ENCODE results near the gene AXL.

AXL gene

DNA sequence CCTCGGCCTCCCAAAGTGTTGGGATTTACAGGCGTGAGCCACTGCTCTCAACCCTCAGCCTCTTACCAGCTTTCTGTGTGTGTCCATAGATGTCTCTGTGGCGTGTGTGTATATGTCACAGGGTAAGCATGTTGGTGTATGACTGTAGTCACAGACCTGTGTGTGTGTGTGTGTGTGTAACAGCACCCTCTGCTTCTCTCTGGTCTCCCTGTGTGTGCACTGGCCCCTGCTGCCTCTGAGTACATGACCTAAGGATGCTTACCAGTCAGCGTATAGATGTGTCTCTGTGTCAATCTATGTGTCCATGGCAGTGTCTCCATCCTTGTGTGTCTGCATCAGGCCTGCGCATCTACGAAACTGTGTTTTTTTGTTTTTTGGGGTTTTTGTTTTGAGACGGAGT, 5.6 kb downstream of the AXL start:
- peak overlapping the region; percentile 95 for H3K27ac ChIP-seq (ENCODE audit: low read length, poor library complexity, severe bottlenecking)
- no peak overlapping the region for H2BK120ac ChIP-seq (ENCODE audit: low read depth, low read length)
- H2BK12ac ChIP-seq (ENCODE audit: low read length in 2 of 2): peak overlapping the region in 1 of 2 experiments; percentile 75
- H3K79me1 ChIP-seq (replicated peaks; ENCODE audit: low read length, poor library complexity, severe bottlenecking): peaks cover 3% of the 10 kb centered on the region
- no peak overlapping the region for H2BK15ac ChIP-seq (ENCODE audit: low read depth, poor library complexity, severe bottlenecking)
- H3K4me1 ChIP-seq (ENCODE audit: control insufficient read depth, insufficient read depth, low read depth, low read length): peaks cover 54% of the 10 kb centered on the region
- peak overlapping the region; percentile 30 for H4K91ac ChIP-seq (ENCODE audit: low read length)
- no peak overlapping the region for H4K8ac ChIP-seq (ENCODE audit: low read length)
- H2BK5ac ChIP-seq (ENCODE audit: low read depth, low read length, poor library complexity, severe bottlenecking): peak overlapping the region; percentile 33
- H2AK5ac ChIP-seq (ENCODE audit: low read length, severe bottlenecking): peak overlapping the region; percentile 58
- WGBS: 91% methylated on average over 6 of the region's 7 CpGs
- H2AFZ ChIP-seq (ENCODE audit: low read depth, low read length): no peak overlapping the region
- no peak overlapping the region for H3K23ac ChIP-seq (ENCODE audit: low read length in 2 of 2)
- peaks cover 51 to 56% of the 10 kb centered on the region in 2 experiments for H3K36me3 ChIP-seq (ENCODE audit: control insufficient read depth in 1 of 2, insufficient read depth in 2 of 2, low read depth in 1 of 2, low read length in 2 of 2)
- H3K27me3 ChIP-seq (ENCODE audit: control insufficient read depth in 1 of 2, insufficient read depth in 1 of 2, low read length in 2 of 2): no peaks in the 10 kb centered on the region
- peak overlapping the region in 1 of 2 experiments; percentile 67 for H3K18ac ChIP-seq (ENCODE audit: low read depth in 1 of 2, low read length in 2 of 2)
- peak overlapping the region; percentile 29 to 32 for H3K4ac ChIP-seq (ENCODE audit: low read depth in 1 of 2, low read length in 2 of 2)
- no peak overlapping the region for H3K4me2 ChIP-seq (ENCODE audit: low read length, poor library complexity, severe bottlenecking)
- no peaks in the 10 kb centered on the region for H3K9me3 ChIP-seq (ENCODE audit: control insufficient read depth, low read length)
- H3K9ac ChIP-seq (ENCODE audit: low read length): peak overlapping the region; percentile 83
- H3K4me3 ChIP-seq (ENCODE audit: insufficient read depth in 1 of 2, low read depth in 1 of 2, low read length in 2 of 2): peak overlapping the region in 1 of 2 experiments; percentile 69
- DNase-seq: peak; percentile 24
- H3K14ac ChIP-seq (ENCODE audit: low read length in 2 of 2): peak overlapping the region in 1 of 2 experiments; percentile 19

DNA sequence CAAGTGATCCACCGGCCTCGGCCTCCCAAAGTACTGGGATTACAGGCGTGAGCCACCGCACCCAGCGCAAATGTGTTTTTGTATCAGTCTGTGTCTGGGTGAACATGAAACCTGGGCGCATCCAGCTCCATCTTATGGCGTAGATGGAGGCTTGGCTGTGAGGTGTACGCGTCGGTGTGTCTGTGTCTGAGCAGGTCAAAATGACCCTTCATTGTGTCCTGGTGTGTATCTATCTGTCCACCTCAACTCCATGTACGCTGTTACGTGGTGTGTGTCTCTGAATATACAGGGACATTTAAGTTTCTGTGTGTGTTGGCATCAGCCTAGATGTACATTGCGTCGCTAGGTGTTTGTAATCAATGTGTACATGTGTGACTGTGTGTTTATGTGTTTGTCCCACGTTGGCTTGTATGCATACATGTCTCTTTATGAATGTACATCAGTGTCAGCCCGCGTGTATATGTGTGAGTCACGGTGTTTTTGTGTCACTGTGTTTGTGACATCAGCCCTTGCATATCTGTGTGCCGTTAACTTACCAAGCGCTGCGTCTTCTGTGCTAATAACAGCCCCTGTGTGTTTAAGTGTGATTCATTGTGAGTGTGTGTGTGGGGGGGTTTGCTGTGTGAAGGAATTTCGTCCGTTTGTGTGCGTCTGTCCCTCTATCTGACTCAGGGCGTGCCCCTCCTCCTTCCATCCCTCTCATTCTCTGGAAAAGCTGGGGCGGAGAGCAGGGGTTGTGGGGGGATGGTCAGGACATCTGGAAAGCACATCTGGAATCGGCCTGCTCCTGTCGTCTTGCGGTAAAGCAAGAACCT, 6.4 kb downstream of the AXL start:
- H3K4ac ChIP-seq (ENCODE audit: low read depth in 1 of 2, low read length in 2 of 2): peak overlapping the region; percentile 57 to 75

DNA sequence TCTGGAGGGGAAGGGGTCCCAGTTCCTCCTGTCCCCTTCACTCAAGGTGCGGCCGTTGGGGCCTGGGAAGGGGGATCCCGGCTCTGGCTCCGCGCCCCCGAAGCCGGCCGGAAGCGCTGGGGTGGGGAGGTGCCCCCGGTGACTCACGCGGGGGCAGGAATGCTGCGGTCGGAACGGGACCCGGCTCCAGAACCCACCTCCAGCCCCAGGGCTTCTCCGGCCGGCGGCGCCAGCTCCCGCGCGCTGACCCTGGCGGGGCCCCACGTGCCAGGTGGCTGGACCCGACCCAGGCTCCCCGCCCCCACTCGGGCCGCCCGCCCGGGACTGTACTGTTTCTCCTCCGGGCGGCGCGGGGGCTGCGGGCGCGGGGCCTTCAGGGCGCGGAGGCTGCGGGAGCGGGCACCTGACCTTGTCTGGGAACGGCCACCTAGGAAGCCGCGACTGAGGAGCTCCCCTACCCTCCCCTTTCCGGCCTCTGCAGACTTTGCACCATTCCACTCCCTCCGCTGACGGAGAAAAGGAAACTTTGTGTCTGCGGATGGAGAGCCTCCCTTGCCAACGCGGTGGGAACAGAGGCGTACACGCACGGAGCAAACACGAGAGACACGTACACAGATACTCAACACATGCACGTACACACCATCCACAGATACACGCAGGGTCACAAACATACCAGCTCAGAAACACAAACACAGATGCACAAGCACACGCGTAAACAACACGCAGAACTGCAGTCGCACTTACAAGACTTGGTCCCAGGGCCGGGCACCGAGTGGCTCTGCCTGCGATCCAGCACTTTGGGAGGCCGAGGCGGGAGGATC, 7.2 kb downstream of the AXL start:
- Histone ChIP-seq H2BK15ac (ENCODE audit: low read depth, poor library complexity, severe bottlenecking) (peak overlapping the region; percentile 55), H3K4me2 (ENCODE audit: low read length, poor library complexity, severe bottlenecking) (peak overlapping the region; percentile 52), H3K18ac (ENCODE audit: low read depth in 1 of 2, low read length in 2 of 2) (peak overlapping the region; percentile 72 to 96), H3K14ac (ENCODE audit: low read length in 2 of 2) (peak overlapping the region in 1 of 2 experiments; percentile 36), H2AFZ (ENCODE audit: low read depth, low read length) (no peak overlapping the region), H3K4me3 (ENCODE audit: insufficient read depth in 1 of 2, low read depth in 1 of 2, low read length in 2 of 2) (peak overlapping the region in 1 of 2 experiments; percentile 70), H3K36me3 (ENCODE audit: control insufficient read depth in 1 of 2, insufficient read depth in 2 of 2, low read depth in 1 of 2, low read length in 2 of 2) (peaks cover 52 to 60% of the 10 kb centered on the region in 2 experiments), H4K91ac (ENCODE audit: low read length) (peak overlapping the region; percentile 95), H3K9me3 (ENCODE audit: control insufficient read depth, low read length) (no peaks in the 10 kb centered on the region), H2BK12ac (ENCODE audit: low read length in 2 of 2) (peak overlapping the region; percentile 6 to 64), H2BK120ac (ENCODE audit: low read depth, low read length) (peak overlapping the region; percentile 86), H2AK5ac (ENCODE audit: low read length, severe bottlenecking) (peak overlapping the region; percentile 72), H2BK5ac (ENCODE audit: low read depth, low read length, poor library complexity, severe bottlenecking) (peak overlapping the region; percentile 86), H3K4me1 (ENCODE audit: control insufficient read depth, insufficient read depth, low read depth, low read length) (peaks cover 48% of the 10 kb centered on the region), H3K9ac (ENCODE audit: low read length) (peak overlapping the region; percentile 84), H4K8ac (ENCODE audit: low read length) (peak overlapping the region; percentile 96), H3K23ac (ENCODE audit: low read length in 2 of 2) (no peak overlapping the region), H3K27me3 (ENCODE audit: control insufficient read depth in 1 of 2, insufficient read depth in 1 of 2, low read length in 2 of 2) (no peaks in the 10 kb centered on the region), H3K27ac (ENCODE audit: low read length, poor library complexity, severe bottlenecking) (peak overlapping the region; percentile 95), H3K79me1 (replicated peaks; ENCODE audit: low read length, poor library complexity, severe bottlenecking) (peaks cover 7% of the 10 kb centered on the region), H3K4ac (ENCODE audit: low read depth in 1 of 2, low read length in 2 of 2) (peak overlapping the region; percentile 61 to 76)
- whole genome bisulfite sequencing: 7% methylated on average over 61 of the region's 67 CpGs
- DNase-seq: peak; percentile 89

More for the DNA sequence above, 6.4 kb downstream of the AXL start:
- peak overlapping the region; percentile 76 for H4K8ac ChIP-seq (ENCODE audit: low read length)
- H3K9ac ChIP-seq (ENCODE audit: low read length): peak overlapping the region; percentile 84
- peak overlapping the region; percentile 72 to 96 for H3K18ac ChIP-seq (ENCODE audit: low read depth in 1 of 2, low read length in 2 of 2)
- peaks cover 52 to 61% of the 10 kb centered on the region in 2 experiments for H3K36me3 ChIP-seq (ENCODE audit: control insufficient read depth in 1 of 2, insufficient read depth in 2 of 2, low read depth in 1 of 2, low read length in 2 of 2)
- peak overlapping the region in 1 of 2 experiments; percentile 36 for H3K14ac ChIP-seq (ENCODE audit: low read length in 2 of 2)
- peak overlapping the region in 1 of 2 experiments; percentile 70 for H3K4me3 ChIP-seq (ENCODE audit: insufficient read depth in 1 of 2, low read depth in 1 of 2, low read length in 2 of 2)
- H3K27me3 ChIP-seq (ENCODE audit: control insufficient read depth in 1 of 2, insufficient read depth in 1 of 2, low read length in 2 of 2): no peaks in the 10 kb centered on the region
- H3K23ac ChIP-seq (ENCODE audit: low read length in 2 of 2): no peak overlapping the region
- DNase-seq: peak; percentile 100
- H2AFZ ChIP-seq (ENCODE audit: low read depth, low read length): no peak overlapping the region
- H2BK12ac ChIP-seq (ENCODE audit: low read length in 2 of 2): peak overlapping the region; percentile 46 to 55
- no peaks in the 10 kb centered on the region for H3K9me3 ChIP-seq (ENCODE audit: control insufficient read depth, low read length)
- peak overlapping the region; percentile 90 for H4K91ac ChIP-seq (ENCODE audit: low read length)
- H3K4me2 ChIP-seq (ENCODE audit: low read length, poor library complexity, severe bottlenecking): peak overlapping the region; percentile 52
- H2BK5ac ChIP-seq (ENCODE audit: low read depth, low read length, poor library complexity, severe bottlenecking): peak overlapping the region; percentile 86
- WGBS: 45% methylated on average over 25 of the region's 29 CpGs
- H2AK5ac ChIP-seq (ENCODE audit: low read length, severe bottlenecking): peak overlapping the region; percentile 75
- H3K4me1 ChIP-seq (ENCODE audit: control insufficient read depth, insufficient read depth, low read depth, low read length): peaks cover 55% of the 10 kb centered on the region
- H2BK120ac ChIP-seq (ENCODE audit: low read depth, low read length): peak overlapping the region; percentile 86
- H2BK15ac ChIP-seq (ENCODE audit: low read depth, poor library complexity, severe bottlenecking): peak overlapping the region; percentile 55
- H3K79me1 ChIP-seq (replicated peaks; ENCODE audit: low read length, poor library complexity, severe bottlenecking): peaks cover 4% of the 10 kb centered on the region
- H3K27ac ChIP-seq (ENCODE audit: low read length, poor library complexity, severe bottlenecking): peak overlapping the region; percentile 95

All from mesenchymal stem cell (in vitro differentiated cells and primary cell).